Measurements from ENCODE around the gene LRRC8B. TPM values are rescaled to one million over a fixed set of nuclear protein-coding genes. Genes with fewer than 3 reads are reported as not detected.

Gene LRRC8B
- total and polyA plus RNA-seq, 2 of the 13 experiments (the other 11 are each of a cell fraction or from before 2014, with no cell fraction given) = 4.9 to 7.6 TPM

GRCh38 chr1:89512996-89513720 lies 11.5 kb upstream of the LRRC8B start (continued):
- TF ChIP-seq ZNF687 (CRISPR knock-in tag; IDR thresholded peaks at IDR 0.05) (no peak), TMF1 (CRISPR knock-in tag; IDR thresholded peaks at IDR 0.05; ENCODE audit: low read depth) (no peak), ZNF644 (CRISPR knock-in tag; IDR thresholded peaks at IDR 0.05; ENCODE audit: low read depth) (no peak), ZBTB44 (CRISPR knock-in tag; IDR thresholded peaks at IDR 0.05) (no peak), MLXIP (CRISPR knock-in tag; IDR thresholded peaks at IDR 0.05; ENCODE audit: borderline replicate concordance) (no peak), ZMAT5 (CRISPR knock-in tag; IDR thresholded peaks at IDR 0.05; ENCODE audit: borderline replicate concordance, low read depth) (no peak), PRDM4 (CRISPR knock-in tag; IDR thresholded peaks at IDR 0.05; ENCODE audit: borderline replicate concordance) (no peak)
